ENCODE data around the gene SLU7.

DNA sequence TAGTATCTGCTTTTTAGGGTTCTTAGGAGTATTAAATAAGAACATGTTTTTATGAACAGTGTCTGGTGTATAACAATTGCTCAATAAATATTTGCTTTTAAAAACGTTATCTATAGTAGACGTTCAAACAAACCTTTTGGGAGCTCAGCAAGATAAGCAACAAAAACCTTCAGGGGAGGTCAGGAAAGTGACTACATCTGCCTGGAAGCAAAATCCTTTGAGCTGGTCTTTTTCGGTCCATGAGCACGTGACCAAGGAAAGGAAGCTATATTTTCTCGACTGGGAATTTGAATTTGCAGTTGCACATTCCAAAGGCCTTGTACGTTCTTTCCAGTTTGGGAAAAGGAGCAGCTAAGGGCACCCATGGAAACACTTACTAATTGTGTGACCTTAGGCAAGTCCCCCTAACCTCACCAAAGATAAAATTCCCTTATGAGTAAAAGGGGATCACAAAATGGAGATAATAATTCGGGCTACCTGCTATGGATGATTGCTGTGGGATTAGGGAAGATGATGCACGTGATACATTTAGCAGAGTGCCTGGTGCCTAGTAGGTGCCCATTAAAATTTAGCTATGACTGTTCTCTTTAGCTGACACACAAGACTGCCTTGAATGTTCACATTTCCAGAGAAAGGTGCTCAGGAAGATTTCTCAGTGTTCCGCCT, 48.1 kb upstream of the SLU7 start:
- TF ChIP-seq, protein P1, sequence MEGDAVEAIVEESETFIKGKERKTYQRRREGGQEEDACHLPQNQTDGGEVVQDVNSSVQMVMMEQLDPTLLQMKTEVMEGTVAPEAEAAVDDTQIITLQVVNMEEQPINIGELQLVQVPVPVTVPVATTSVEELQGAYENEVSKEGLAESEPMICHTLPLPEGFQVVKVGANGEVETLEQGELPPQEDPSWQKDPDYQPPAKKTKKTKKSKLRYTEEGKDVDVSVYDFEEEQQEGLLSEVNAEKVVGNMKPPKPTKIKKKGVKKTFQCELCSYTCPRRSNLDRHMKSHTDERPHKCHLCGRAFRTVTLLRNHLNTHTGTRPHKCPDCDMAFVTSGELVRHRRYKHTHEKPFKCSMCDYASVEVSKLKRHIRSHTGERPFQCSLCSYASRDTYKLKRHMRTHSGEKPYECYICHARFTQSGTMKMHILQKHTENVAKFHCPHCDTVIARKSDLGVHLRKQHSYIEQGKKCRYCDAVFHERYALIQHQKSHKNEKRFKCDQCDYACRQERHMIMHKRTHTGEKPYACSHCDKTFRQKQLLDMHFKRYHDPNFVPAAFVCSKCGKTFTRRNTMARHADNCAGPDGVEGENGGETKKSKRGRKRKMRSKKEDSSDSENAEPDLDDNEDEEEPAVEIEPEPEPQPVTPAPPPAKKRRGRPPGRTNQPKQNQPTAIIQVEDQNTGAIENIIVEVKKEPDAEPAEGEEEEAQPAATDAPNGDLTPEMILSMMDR (IDR thresholded peaks at IDR 0.05): no peak
- TF ChIP-seq POLR2A (IDR thresholded peaks at IDR 0.05; ENCODE audit: low read depth) (no peak), POLR2AphosphoS5 (IDR thresholded peaks at IDR 0.05) (no peak)
